Stimulated activated naive CD4-positive, alpha-beta T cell (primary cell): Measurements from ENCODE around the gene GALNT17.

Source experiments
- DNase-seq, 6 experiments: peaks; one replicate each; lab custom pipeline; 2025; lab: John Stamatoyannopoulos, UW

Gene GALNT17

GRCh38 chr7:71342202-71342601, 210.3 kb downstream of the GALNT17 start:
- DNase-seq: no peak

GRCh38 chr7:71343039-71343438, 211.1 kb downstream of the GALNT17 start:
- no peak for DNase-seq

GRCh38 chr7:71343892-71344291, 211.9 kb downstream of the GALNT17 start:
- DNase-seq: no peak

GRCh38 chr7:71345117-71345884, 213.4 kb downstream of the GALNT17 start:
- DNase-seq: no peak

GRCh38 chr7:71348821-71349681, 217.1 kb downstream of the GALNT17 start:
- no peak for DNase-seq

DNA sequence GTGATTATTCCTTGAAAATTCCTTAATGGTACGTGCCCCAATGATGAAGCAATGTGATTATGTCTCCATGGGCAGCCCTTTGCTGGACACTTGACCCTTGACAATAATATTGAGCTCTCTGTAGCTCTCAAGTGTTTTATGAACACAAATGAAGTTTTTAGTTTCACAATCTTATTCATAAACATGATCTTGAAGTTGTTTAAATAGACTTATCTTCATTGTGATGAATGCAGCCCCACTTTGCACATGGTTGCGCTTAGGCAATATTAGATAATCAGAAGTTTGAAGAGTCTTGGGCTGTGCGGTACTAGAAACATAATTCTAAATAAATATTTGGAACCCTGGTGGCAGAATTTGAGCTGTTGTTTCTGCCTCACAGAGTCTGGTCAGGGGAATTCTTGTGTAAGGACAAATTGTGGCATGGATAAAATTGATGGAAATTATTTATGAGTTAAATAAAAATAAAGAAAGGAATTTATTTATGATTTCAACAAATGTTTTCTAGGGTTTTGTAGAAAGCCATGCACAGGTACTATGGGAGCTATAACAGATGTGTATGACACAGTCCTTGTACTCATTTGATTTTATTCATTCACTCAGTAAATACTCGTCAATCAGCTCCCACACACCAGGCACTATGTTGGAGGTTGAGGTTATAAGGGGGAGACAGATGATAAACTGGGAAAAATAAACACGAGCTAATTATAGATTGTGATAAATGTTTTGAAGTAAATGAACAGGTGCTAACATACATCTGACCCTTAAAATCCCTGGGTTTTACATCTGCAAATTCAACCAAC, 217.9 kb downstream of the GALNT17 start:
- DNase-seq: no peak

GRCh38 chr7:71350680-71351079, 218.7 kb downstream of the GALNT17 start:
- DNase-seq: no peak

DNA sequence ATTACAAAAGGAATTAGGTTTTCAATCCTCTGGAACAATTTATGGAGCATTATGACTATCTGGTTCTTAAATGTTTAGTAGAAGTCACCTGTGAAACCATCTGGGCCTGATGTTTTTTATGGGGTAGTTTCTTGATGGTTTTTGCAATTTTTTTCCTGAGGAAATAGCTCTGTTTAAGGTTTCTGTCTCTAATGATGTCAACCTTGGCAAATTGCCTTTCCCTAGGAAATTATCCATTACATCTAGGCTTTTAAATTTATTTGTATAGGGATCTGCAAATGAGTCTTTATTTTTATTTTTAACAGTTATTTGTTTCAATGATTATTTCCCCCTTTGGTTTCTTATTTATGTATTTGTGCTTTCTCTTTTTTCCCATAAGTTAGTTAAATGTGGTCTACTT, 222.8 kb downstream of the GALNT17 start:
- DNase-seq: no peak

DNA sequence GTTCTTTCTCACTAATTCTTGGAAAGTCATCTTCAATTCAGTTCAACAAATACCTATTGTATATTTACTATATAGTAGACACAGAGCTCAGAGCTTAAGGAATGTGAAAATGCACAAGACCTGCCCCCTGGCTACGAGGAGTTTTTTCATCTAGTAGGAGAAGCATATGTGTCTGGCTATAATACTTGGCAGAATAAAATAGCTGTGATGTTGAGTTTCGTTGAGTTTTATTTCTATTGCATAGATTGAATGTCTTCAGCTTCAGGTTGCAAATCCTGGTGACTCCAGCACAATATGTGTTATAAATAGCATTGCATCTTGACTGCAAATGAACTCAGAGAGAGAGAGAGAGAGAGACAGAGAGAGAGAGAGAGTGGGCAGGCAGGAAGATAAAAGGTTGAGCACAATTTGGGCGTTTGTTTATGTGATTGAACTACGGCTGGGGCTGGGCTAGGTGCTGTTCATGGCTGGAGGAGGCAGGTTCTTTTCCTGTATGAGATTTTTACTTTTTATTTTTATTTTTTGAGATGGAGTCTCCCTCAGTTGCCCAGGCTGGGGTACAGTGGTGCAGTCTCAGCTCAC, 229.6 kb downstream of the GALNT17 start:
- DNase-seq: no peak

GRCh38 chr7:71362240-71362639, 230.3 kb downstream of the GALNT17 start:
- DNase-seq: no peak

- no peak for DNase-seq
These were observed 231.3 kb downstream of the GALNT17 start for GRCh38 chr7:71363223-71363622.

- no peak for DNase-seq
These were observed 231.7 kb downstream of the GALNT17 start for GRCh38 chr7:71363627-71364026.

GRCh38 chr7:71364551-71364950, 232.6 kb downstream of the GALNT17 start:
- DNase-seq: no peak

DNA sequence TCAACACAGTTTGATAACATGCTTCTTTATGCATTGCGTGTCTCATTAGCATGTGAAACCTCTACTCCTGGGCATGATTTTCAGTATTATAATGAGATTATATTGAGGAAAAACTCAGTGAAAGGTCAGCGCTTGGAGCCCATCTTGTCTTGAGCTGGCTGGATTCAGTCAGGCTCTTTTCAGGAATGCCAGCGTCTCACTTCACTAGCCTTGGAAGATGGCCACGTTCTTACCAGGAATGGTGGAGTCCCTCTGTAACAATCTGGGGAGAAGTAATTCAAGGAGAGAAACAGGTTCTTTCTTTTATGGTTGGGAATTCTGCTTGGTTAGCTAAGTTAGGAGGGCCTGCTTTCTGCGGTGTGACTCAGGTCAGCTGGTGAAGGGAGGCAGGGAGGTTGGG, 241.0 kb downstream of the GALNT17 start:
- no peak for DNase-seq

- DNase-seq: no peak
These were observed 245.1 kb downstream of the GALNT17 start for GRCh38 chr7:71377062-71377461.

DNA sequence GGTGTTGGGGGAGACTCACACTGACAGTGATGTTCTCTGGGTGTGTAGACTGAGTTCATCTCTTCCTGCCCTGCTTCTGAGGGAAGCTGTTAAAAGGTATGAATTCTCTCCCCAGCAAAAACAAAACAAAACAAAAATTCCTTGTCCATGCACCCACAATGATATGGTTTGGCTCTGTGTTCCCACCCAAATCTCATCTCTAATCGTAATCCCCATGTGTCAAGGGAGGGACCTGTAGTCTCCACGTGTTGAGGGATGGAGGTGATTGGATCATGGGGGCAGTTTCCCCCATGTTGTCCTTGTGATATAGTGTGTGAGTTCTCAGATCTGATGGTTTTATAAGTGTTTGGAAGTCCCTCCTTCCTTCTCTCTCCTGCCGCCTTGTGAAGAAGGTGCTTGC, 245.5 kb downstream of the GALNT17 start:
- DNase-seq: no peak

- no peak for DNase-seq
These were observed 252.2 kb downstream of the GALNT17 start for GRCh38 chr7:71384094-71384493.

GRCh38 chr7:71385330-71385729, 253.4 kb downstream of the GALNT17 start:
- DNase-seq: no peak

DNA sequence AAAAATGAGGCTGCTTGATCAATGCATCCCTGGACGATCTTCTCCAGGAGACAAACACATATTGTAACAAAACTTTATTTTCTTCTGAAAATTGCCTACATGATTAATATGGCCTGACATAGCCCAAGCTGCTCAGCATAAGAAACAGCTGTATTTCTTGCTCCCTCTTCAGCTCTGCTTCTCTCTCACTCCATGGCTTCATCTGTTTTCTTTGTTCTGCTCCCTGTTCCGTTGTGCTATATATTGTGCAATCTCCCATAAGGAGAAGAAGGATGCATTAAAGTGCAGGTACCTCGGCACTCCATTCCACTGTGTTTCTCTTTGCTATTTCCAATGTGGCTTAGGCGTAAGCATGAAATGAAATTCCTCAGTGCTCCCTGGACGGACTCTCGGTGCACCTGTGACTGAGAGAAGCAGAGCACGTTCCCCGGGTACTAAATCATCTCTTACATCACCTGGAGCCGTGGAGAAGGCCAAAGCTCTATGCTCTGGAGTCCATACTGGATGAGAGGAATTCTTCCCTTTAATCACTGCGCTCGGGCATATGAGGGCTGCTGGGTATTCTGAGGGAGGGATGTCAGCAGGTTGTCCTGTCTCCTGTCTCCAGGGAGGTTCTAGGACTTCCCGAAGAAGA, 254.3 kb downstream of the GALNT17 start:
- DNase-seq: no peak

GRCh38 chr7:71388181-71388580, 256.2 kb downstream of the GALNT17 start:
- no peak for DNase-seq

DNA sequence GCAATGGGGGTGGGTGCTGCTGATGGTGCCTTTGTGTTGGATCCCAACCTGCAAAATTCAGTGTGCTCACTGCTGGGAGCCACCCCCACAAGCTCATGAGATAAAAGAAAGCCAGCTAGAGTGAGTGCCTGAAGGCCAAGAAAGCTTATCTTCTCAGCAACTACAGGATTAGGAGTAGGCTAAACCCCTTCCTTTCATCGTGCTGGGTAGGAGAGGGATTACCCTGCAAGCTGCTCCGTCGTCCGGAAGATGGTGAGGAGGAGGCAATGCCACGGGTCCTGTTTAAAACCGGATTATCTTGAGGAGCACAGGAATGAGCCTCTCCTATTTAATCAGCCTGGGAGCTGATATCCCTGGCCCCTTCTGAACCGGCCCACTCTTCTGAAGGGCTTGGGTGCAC, 258.0 kb downstream of the GALNT17 start:
- no peak for DNase-seq

GRCh38 chr7:71393661-71394060, 261.7 kb downstream of the GALNT17 start:
- no peak for DNase-seq
